HL-60 (cell line): ENCODE results near the gene CLDN3.
"Not testable (repeated sequence)": the region's sequence is repeated elsewhere in the genome, so short reads cannot be mapped to it uniquely, and the experiment has no call there.

Source experiments
- DNase-seq, 2 experiments: peaks; one replicate each; pipeline ENCODE4 v3.0.0-alpha.2; 2010 to 2020; ENCODE audit warnings: low read depth in 1 of 2, low spot score in 1 of 2
- H3K27ac ChIP-seq: fragments of 250-450 bp; sonication (Bioruptor Pico); replicated peaks from 2 replicates; pipeline ENCODE4 v1.5.1; 2020; ENCODE audit warnings: mild to moderate bottlenecking, moderate library complexity
- H3K27me3 ChIP-seq: fragments of 250-450 bp; sonication (Bioruptor Pico); 2 replicates; pipeline ENCODE4 v1.5.1; 2021; ENCODE audit warnings: mild to moderate bottlenecking, moderate library complexity; ENCODE audit not compliant: insufficient read depth, poor library complexity, severe bottlenecking
- H3K4me3 ChIP-seq: replicated peaks from 2 replicates; pipeline ENCODE4 v1.5.1; 2011; ENCODE audit warnings: mild to moderate bottlenecking, control low read depth, low read length; ENCODE audit not compliant: insufficient read depth
- GABPA ChIP-seq: IDR thresholded peaks from 2 replicates; pipeline ENCODE4 v1.6.1; 2012; ENCODE audit warnings: low read depth
- POLR2AphosphoS5 ChIP-seq: IDR thresholded peaks from 2 replicates; pipeline ENCODE4 v1.6.1; 2012; ENCODE audit warnings: low read depth
- REST ChIP-seq: IDR thresholded peaks from 2 replicates; pipeline ENCODE4 v1.6.1; 2012; ENCODE audit warnings: low read depth; ENCODE audit not compliant: insufficient replicate concordance
- SPI1 ChIP-seq: IDR thresholded peaks from 2 replicates; pipeline ENCODE4 v1.6.1; 2012; ENCODE audit warnings: low read depth, mild to moderate bottlenecking, borderline replicate concordance
- TF ChIP-seq, protein P1 (sequence below): IDR thresholded peaks from one replicate; pipeline ENCODE4 v1.5.1; 2011; ENCODE audit warnings: low read length, control low read depth, inconsistent platforms; ENCODE audit not compliant: insufficient read depth

Gene CLDN3

DNA sequence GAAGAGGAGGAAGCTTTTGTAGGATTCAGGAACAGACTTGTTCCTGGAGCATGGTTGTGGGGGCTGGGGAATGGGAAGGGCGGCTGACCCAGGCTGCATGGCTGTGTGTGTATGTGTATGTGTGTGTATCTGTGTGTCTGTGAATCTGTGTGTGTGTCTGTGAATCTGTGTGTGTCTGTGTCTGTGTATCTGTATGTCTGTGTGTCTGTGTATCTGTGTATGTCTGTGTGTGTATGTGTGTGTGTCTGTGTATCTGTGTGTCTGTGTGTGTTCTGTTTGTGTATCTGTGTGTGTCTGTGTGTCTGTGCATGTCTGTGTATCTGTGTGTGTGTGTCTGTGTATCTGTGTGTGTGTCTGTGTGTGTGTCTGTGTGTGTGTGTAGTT, 44.0 kb downstream of the CLDN3 start:
- no peak overlapping the region for H3K4me3 ChIP-seq
- no peak for DNase-seq
- peaks cover 5% of the 10 kb centered on the region for H3K27me3 ChIP-seq
- no peak overlapping the region for H3K27ac ChIP-seq
- TF ChIP-seq, protein P1, sequence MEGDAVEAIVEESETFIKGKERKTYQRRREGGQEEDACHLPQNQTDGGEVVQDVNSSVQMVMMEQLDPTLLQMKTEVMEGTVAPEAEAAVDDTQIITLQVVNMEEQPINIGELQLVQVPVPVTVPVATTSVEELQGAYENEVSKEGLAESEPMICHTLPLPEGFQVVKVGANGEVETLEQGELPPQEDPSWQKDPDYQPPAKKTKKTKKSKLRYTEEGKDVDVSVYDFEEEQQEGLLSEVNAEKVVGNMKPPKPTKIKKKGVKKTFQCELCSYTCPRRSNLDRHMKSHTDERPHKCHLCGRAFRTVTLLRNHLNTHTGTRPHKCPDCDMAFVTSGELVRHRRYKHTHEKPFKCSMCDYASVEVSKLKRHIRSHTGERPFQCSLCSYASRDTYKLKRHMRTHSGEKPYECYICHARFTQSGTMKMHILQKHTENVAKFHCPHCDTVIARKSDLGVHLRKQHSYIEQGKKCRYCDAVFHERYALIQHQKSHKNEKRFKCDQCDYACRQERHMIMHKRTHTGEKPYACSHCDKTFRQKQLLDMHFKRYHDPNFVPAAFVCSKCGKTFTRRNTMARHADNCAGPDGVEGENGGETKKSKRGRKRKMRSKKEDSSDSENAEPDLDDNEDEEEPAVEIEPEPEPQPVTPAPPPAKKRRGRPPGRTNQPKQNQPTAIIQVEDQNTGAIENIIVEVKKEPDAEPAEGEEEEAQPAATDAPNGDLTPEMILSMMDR, result no peak
- TF ChIP-seq GABPA (no peak), REST (no peak)

DNA sequence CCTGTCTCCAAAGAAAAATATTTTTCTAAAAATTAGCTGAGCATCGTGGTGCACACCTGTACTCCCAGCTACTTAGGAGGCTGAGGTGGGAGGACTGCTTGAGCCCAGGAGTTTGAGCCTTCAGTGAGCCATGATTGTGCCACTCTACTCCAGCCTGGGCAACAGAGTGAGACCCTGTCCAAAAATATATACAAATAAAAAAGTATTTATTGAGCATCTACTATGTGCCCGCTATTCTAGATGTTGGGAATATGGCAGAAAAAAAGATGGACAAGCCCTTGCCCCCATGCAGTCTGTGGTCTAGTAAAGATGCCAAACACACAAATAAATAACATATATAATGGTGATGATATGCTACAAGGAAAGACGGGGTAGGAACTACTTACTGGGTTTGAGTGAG, 46.3 kb downstream of the CLDN3 start:
- peaks cover 5% of the 10 kb centered on the region for H3K27me3 ChIP-seq
- no peak overlapping the region for H3K27ac ChIP-seq
- DNase-seq, result no peak
- no peak for TF ChIP-seq GABPA
- TF ChIP-seq, protein P1, result no peak
- no peak for TF ChIP-seq POLR2AphosphoS5
- no peak for TF ChIP-seq REST
- TF ChIP-seq SPI1, result no peak
- H3K4me3 ChIP-seq, result no peak overlapping the region

DNA sequence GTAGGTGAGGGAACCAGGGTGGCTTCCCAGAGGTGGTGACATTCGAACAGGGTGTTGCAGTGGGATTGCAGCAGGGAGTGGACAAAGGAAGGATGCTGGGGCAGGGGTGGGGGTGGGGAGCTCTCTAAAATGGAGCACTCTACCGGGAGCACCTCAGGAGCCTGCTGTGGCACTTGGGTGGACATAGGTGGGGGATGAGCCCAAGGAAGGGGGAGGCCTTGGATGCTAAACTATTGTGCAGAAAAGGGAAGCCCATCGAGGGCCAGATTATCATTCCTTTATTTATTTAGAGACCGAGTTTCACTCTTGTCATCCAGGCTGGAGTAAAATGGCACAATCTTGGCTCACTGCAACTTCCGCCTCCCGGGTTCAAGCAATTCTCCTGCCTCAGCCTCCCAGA, 47.3 kb downstream of the CLDN3 start:
- no peaks in the 10 kb centered on the region for H3K27me3 ChIP-seq
- no peak for DNase-seq
- no peak overlapping the region for H3K27ac ChIP-seq
- no peak overlapping the region for H3K4me3 ChIP-seq
- TF ChIP-seq, protein P1, result no peak
- no peak for TF ChIP-seq POLR2AphosphoS5
- TF ChIP-seq REST, result no peak
- no peak for TF ChIP-seq SPI1
- TF ChIP-seq GABPA, result no peak

- not testable (repeated sequence) for H3K27ac ChIP-seq, DNase-seq, H3K27me3 ChIP-seq, H3K4me3 ChIP-seq
Measured at GRCh38 chr7:73722182-73722581, 47.9 kb downstream of the CLDN3 start.
